ENCODE measurements around the gene APOA1.

The APOA1 gene

GRCh38 chr11:116833491-116833815, 4.0 kb downstream of the APOA1 start:
- no peak for DNase-seq

GRCh38 chr11:116832350-116833290, 4.8 kb downstream of the APOA1 start:
- no peak for DNase-seq

- DNase-seq: no peak
These were observed 5.6 kb downstream of the APOA1 start for GRCh38 chr11:116831790-116832349.

- DNase-seq: no peak
These were observed 7.1 kb downstream of the APOA1 start for GRCh38 chr11:116830184-116830912.

- DNase-seq: peak; percentile 68
These were observed 7.8 kb downstream of the APOA1 start, which contains the start of gene APOC3 for GRCh38 chr11:116829525-116830183. TSS of gene APOC3 (plus strand) at chr11:116829907. CDS start at chr11:116830583, 676 bp downstream.

GRCh38 chr11:116828632-116829524, 8.5 kb downstream of the APOA1 start:
- no peak for DNase-seq

GRCh38 chr11:116827461-116827860, 10.0 kb downstream of the APOA1 start:
- DNase-seq: no peak

GRCh38 chr11:116826751-116827431, 10.5 kb downstream of the APOA1 start:
- no peak for DNase-seq

- no peak for DNase-seq
These were observed 11.3 kb downstream of the APOA1 start for GRCh38 chr11:116825854-116826750.

GRCh38 chr11:116825434-116825833, 12.0 kb downstream of the APOA1 start:
- no peak for DNase-seq

GRCh38 chr11:116823031-116823843, 14.2 kb downstream of the APOA1 start, which contains the start of gene APOA4:
TSS of gene APOA4 (minus strand) at chr11:116823304. CDS start at chr11:116823191, 113 bp downstream.
- DNase-seq: no peak

GRCh38 chr11:116822575-116822974, 14.8 kb downstream of the APOA1 start:
- DNase-seq: no peak

- no peak for DNase-seq
These were observed 16.1 kb downstream of the APOA1 start for GRCh38 chr11:116821050-116821918.

- DNase-seq: no peak
These were observed 18.4 kb downstream of the APOA1 start for GRCh38 chr11:116819049-116819448.

GRCh38 chr11:116814502-116814901, 22.9 kb downstream of the APOA1 start:
- DNase-seq: no peak

- DNase-seq: no peak
These were observed 23.5 kb downstream of the APOA1 start for GRCh38 chr11:116813781-116814471.

GRCh38 chr11:116813170-116813569, 24.3 kb downstream of the APOA1 start:
- no peak for DNase-seq

- no peak for DNase-seq
These were observed 25.3 kb downstream of the APOA1 start for GRCh38 chr11:116812109-116812508.
